H1 (cell line): ENCODE results near the gene FHIT. TPM values are rescaled to one million over a fixed set of nuclear protein-coding genes. Genes with fewer than 3 reads are reported as not detected.

Experiments used
- CTCF ChIA-PET: fragments of 300-600 bp; sonication (Branson Sonifier 250); formaldehyde crosslinking; loops from one replicate; lab custom pipeline; 2021; ENCODE audit not compliant: partially characterized antibody; lab: Charles Lee
- POLR2A ChIA-PET: fragments of 300-600 bp; sonication (Branson Sonifier 250); formaldehyde crosslinking; loops from one replicate; lab custom pipeline; 2021; ENCODE audit warnings: inconsistent platforms; ENCODE audit not compliant: partially characterized antibody; lab: Charles Lee
- DNase-seq, 2 experiments: peaks; one replicate each; pipeline versions ENCODE4 v3.0.0 to v3.0.0-alpha.2; 2010 to 2022; ENCODE audit warnings: low spot score in 2 of 2, low read depth in 1 of 2, mixed read lengths in 1 of 2
- FAIRE-seq: peaks from 2 replicates; lab custom pipeline; 2011; peaks lifted over from hg19 to GRCh38; lab: Jason Lieb, UNC
- H2AFZ ChIP-seq: 2 replicates; pipeline ENCODE4 v1.8.1; 2012; ENCODE audit warnings: low read length, inconsistent platforms
- H2AK5ac ChIP-seq: 2 replicates; pipeline ENCODE4 v1.6.1; 2013; ENCODE audit warnings: low read depth, low read length
- H2BK120ac ChIP-seq: replicated peaks from 2 replicates; pipeline ENCODE3; 2013; ENCODE audit warnings: low read depth, low read length, inconsistent platforms
- H2BK12ac ChIP-seq: 2 replicates; pipeline ENCODE4 v1.6.1; 2013; ENCODE audit warnings: low read depth, low read length
- H2BK15ac ChIP-seq: 2 replicates; pipeline ENCODE4 v1.6.1; 2013; ENCODE audit warnings: low read length
- H2BK20ac ChIP-seq: 2 replicates; pipeline ENCODE4 v1.6.1; 2013; ENCODE audit warnings: low read length
- H2BK5ac ChIP-seq: 2 replicates; pipeline ENCODE4 v1.6.1; 2013; ENCODE audit warnings: low read depth, low read length
- H3K14ac ChIP-seq: 2 replicates; pipeline ENCODE4 v1.6.1; 2013; ENCODE audit warnings: inconsistent platforms; ENCODE audit not compliant: insufficient read length
- H3K18ac ChIP-seq: 2 replicates; pipeline ENCODE4 v1.6.1; 2013; ENCODE audit warnings: low read length; ENCODE audit errors: extremely low read depth
- H3K23ac ChIP-seq: 2 replicates; pipeline ENCODE4 v1.6.1; 2013; ENCODE audit warnings: inconsistent platforms; ENCODE audit not compliant: insufficient read length
- H3K23me2 ChIP-seq: 2 replicates; pipeline ENCODE4 v1.6.1; 2013; ENCODE audit warnings: low read depth, low read length
- H3K27ac ChIP-seq: 2 replicates; pipeline ENCODE4 v1.6.1; 2011; ENCODE audit warnings: low read depth, low read length, inconsistent platforms
- H3K27me3 ChIP-seq, 4 experiments: replicated peaks in 1 of 4; 1 replicate in 1 of 4; 2 replicates in 3 of 4; pipeline versions ENCODE4 v1.6.1 to v1.8.1; 2011 to 2013; ENCODE audit warnings: low read length in 3 of 4, mild to moderate bottlenecking in 3 of 4, inconsistent platforms in 2 of 4, mixed read lengths in 2 of 4, moderate library complexity in 1 of 4; ENCODE audit not compliant: control insufficient read depth in 3 of 4, insufficient read depth in 3 of 4; ENCODE audit errors: extremely low read depth in 1 of 4
- H3K36me3 ChIP-seq, 4 experiments: 2 replicates each; pipeline versions ENCODE4 v1.6.1 to v1.8.1; 2011 to 2013; ENCODE audit warnings: mild to moderate bottlenecking in 4 of 4, low read length in 3 of 4, moderate library complexity in 2 of 4, control low read depth in 1 of 4, inconsistent platforms in 1 of 4; ENCODE audit not compliant: insufficient read depth in 4 of 4, control insufficient read depth in 2 of 4
- H3K4ac ChIP-seq: replicated peaks from 2 replicates; pipeline ENCODE3; 2013; ENCODE audit warnings: low read length, low read depth, mixed read lengths, inconsistent platforms; ENCODE audit not compliant: insufficient read length
- H3K4me1 ChIP-seq, 4 experiments: replicated peaks in 1 of 4; 1 replicate in 1 of 4; 2 replicates in 3 of 4; pipeline versions ENCODE4 v1.6.1 to v1.8.1; 2011 to 2013; ENCODE audit warnings: low read length in 3 of 4, inconsistent platforms in 2 of 4, mixed read lengths in 1 of 4; ENCODE audit not compliant: insufficient read depth in 4 of 4, control insufficient read depth in 3 of 4
- H3K4me2 ChIP-seq, 2 experiments: 2 replicates each; pipeline versions ENCODE4 v1.6.1 to v1.8.1; 2011 to 2013; ENCODE audit warnings: low read depth in 2 of 2, low read length in 2 of 2, control low read depth in 1 of 2, inconsistent platforms in 1 of 2, mild to moderate bottlenecking in 1 of 2; ENCODE audit not compliant: insufficient read depth in 1 of 2
- H3K4me3 ChIP-seq, 4 experiments: fragments of 200-600, 300-600 bp in 1 of 4; sonication (generic), shearing (Covaris generic), sonication (Bioruptor Twin) in 1 of 4; 2 replicates each; pipeline versions ENCODE4 v1.5.1 to v1.8.1; 2011 to 2016; ENCODE audit warnings: low read length in 4 of 4, low read depth in 3 of 4, control low read depth in 2 of 4, inconsistent platforms in 2 of 4, mild to moderate bottlenecking in 2 of 4, mixed read lengths in 1 of 4, moderate library complexity in 1 of 4; ENCODE audit not compliant: insufficient read depth in 2 of 4; ENCODE audit errors: extremely low read depth in 1 of 4
- H3K56ac ChIP-seq: replicated peaks from 2 replicates; pipeline ENCODE3; 2013; ENCODE audit warnings: low read depth, mild to moderate bottlenecking, mixed read lengths, low read length, inconsistent platforms; ENCODE audit not compliant: insufficient read length
- H3K79me1 ChIP-seq: 2 replicates; pipeline ENCODE4 v1.6.1; 2013; ENCODE audit warnings: low read depth, low read length, control low read depth
- H3K79me2 ChIP-seq, 2 experiments: 2 replicates each; pipeline versions ENCODE4 v1.6.1 to v1.8.1; 2012 to 2013; ENCODE audit warnings: low read length in 2 of 2, mild to moderate bottlenecking in 2 of 2, inconsistent platforms in 1 of 2; ENCODE audit not compliant: insufficient read depth in 2 of 2, control insufficient read depth in 1 of 2
- H3K9ac ChIP-seq, 4 experiments: replicated peaks in 1 of 4; 1 replicate in 1 of 4; 2 replicates in 3 of 4; pipeline versions ENCODE4 v1.6.1 to v1.8.1; 2011 to 2013; ENCODE audit warnings: low read depth in 3 of 4, low read length in 3 of 4, control low read depth in 2 of 4, mild to moderate bottlenecking in 2 of 4, moderate library complexity in 2 of 4, inconsistent platforms in 1 of 4; ENCODE audit errors: extremely low read depth in 1 of 4
- H3K9me3 ChIP-seq, 2 experiments: 2 replicates each; pipeline versions ENCODE4 v1.6.1 to v1.8.1; 2012 to 2013; ENCODE audit warnings: mild to moderate bottlenecking in 2 of 2, moderate library complexity in 2 of 2, control low read depth in 1 of 2, inconsistent platforms in 1 of 2, low read depth in 1 of 2, low read length in 1 of 2, mixed read lengths in 1 of 2; ENCODE audit not compliant: insufficient read depth in 2 of 2
- H4K20me1 ChIP-seq, 2 experiments: replicated peaks in 1 of 2; 2 replicates each; pipeline versions ENCODE3 to v1.8.1; 2011 to 2013; ENCODE audit warnings: inconsistent platforms in 2 of 2, low read length in 2 of 2, mild to moderate bottlenecking in 1 of 2; ENCODE audit not compliant: insufficient read depth in 2 of 2, control insufficient read depth in 1 of 2
- H4K5ac ChIP-seq: 2 replicates; pipeline ENCODE4 v1.6.1; 2013; ENCODE audit warnings: low read length, low read depth, mixed read lengths, inconsistent platforms; ENCODE audit not compliant: insufficient read length
- H4K8ac ChIP-seq: 2 replicates; pipeline ENCODE4 v1.8.0; 2013; ENCODE audit warnings: mild to moderate bottlenecking, moderate library complexity, low read length, inconsistent platforms; ENCODE audit not compliant: insufficient read depth; ENCODE audit errors: extremely low read depth
- H4K91ac ChIP-seq: replicated peaks from 2 replicates; pipeline ENCODE3; 2013; ENCODE audit warnings: low read length, mixed read lengths, inconsistent platforms; ENCODE audit not compliant: insufficient read length
- SIRT6 ChIP-seq: IDR thresholded peaks from one replicate; pipeline ENCODE4 v1.7.1; 2012; ENCODE audit warnings: low read length, inconsistent platforms
- TCF12 ChIP-seq: IDR thresholded peaks from 2 replicates; pipeline ENCODE4 v1.6.1; 2011; ENCODE audit warnings: low read depth, mild to moderate bottlenecking, low read length
- WGBS, 2 experiments: shearing (Covaris generic) in 1 of 2; methylation state at CpG; one replicate each; pipeline versions ENCODE4 v1.1.6 to v1.1.7; 2013 to 2015; ENCODE audit warnings: low lambda C conversion rate in 2 of 2, mixed read lengths in 2 of 2, inconsistent platforms in 1 of 2, low coverage in 1 of 2, missing lambda C conversion rate in 1 of 2; ENCODE audit not compliant: insufficient replicate concordance in 2 of 2, insufficient coverage in 1 of 2, insufficient read length in 1 of 2; ENCODE audit errors: extremely low coverage in 1 of 2, missing lambda C conversion rate in 1 of 2; 5-methylcytosine and 5-hydroxymethylcytosine counted together
- polyA plus RNA-seq, 7 experiments: library from polyadenylated mRNA; depleted of rRNA in 3 of 7; stranded (reverse) in 5 of 7; unstranded in 2 of 7; fragments of >200 nt in 5 of 7; fragments of 200-250 nt in 2 of 7; gene quantifications; 1 replicate in 5 of 7; 2 replicates in 1 of 7; 4 replicates in 1 of 7; pipeline versions ENCODE4 v1.2.1 to v1.2.3, GENCODE V29; 2011 to 2013; ENCODE audit warnings: missing spikeins in 2 of 7, mixed read lengths in 2 of 7
- total RNA-seq: library from RNA; stranded (reverse); fragmentation: NEBNext Ultra II Directional; extraction: Animal tissue kit (Norgen Biotek cat#: 25700); gene quantifications from 2 replicates; pipeline ENCODE4 v1.2.1, GENCODE V29; 2021

Gene FHIT
- total and polyA plus RNA-seq, 2 of the 8 experiments (the other 6 are each of a cell fraction or from before 2014, with no cell fraction given) = 1.2 to 3.2 TPM

DNA sequence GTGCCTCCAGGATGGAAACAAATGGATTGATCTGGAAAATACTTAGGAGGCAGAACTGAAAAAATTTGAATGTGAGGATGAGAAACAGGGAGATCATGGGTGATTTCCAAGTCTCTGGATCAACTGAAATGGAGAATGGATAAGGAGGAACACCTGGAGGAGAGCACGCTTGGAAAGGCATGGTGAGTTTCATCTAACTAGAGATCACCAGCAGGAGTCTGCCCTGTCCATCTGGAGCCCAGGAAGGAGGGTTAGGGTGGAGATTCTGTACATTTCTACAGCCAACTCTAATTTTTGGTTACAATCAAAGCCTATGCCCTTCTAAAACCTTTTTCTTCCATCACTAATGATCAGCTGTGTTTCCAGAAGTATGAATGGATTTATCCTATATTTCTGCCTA is 1205.6 kb downstream of the FHIT start:
- Histone ChIP-seq H3K4ac (no peak overlapping the region), H2BK12ac (no peak overlapping the region), H2BK15ac (no peak overlapping the region), H3K23ac (no peak overlapping the region), H3K79me2 (no peaks in the 10 kb centered on the region), H2BK20ac (no peak overlapping the region), H2AFZ (no peak overlapping the region), H4K20me1 (no peaks in the 10 kb centered on the region), H3K27me3 (peaks cover 0 to 1% (median 0%) of the 10 kb centered on the region in 4 experiments; a peak in 1 of 7 replicates), H3K9ac (no peak overlapping the region), H2BK5ac (no peak overlapping the region), H3K4me1 (no peaks in the 10 kb centered on the region), H3K36me3 (no peaks in the 10 kb centered on the region), H2AK5ac (no peak overlapping the region), H3K18ac (no peak overlapping the region), H2BK120ac (no peak overlapping the region), H3K9me3 (no peaks in the 10 kb centered on the region), H4K5ac (no peak overlapping the region), H3K23me2 (no peaks in the 10 kb centered on the region), H4K8ac (no peak overlapping the region), H3K56ac (no peak overlapping the region), H3K14ac (no peak overlapping the region), H3K4me2 (no peak overlapping the region), H3K4me3 (no peak overlapping the region), H3K27ac (no peak overlapping the region), H3K79me1 (no peaks in the 10 kb centered on the region), H4K91ac (no peak overlapping the region)
- 89% methylated on average over 1 of the region's 1 CpG; no CpG with 5 or more reads in 1 of the 2 experiments for WGBS, 2 experiments
- FAIRE-seq (no peak), DNase-seq (no peak)
- CTCF ChIA-PET = no interaction called here
- TF ChIP-seq SIRT6 (no peak), TCF12 (no peak)
- POLR2A ChIA-PET = no interaction called here
